ENCODE results near the gene ANO1. TPM values are rescaled to one million over a fixed set of nuclear protein-coding genes. Genes with fewer than 3 reads are reported as not detected.

The ANO1 gene
- polyA plus RNA-seq, 3 donors: 12.5 to 14.7 (median 12.7) TPM

- no peak for DNase-seq (ENCODE audit: low read depth in 3 of 3, low spot score in 2 of 3)
Measured at GRCh38 chr11:70111269-70112016, 33.3 kb downstream of the ANO1 start.

GRCh38 chr11:70112017-70112434 is 33.9 kb downstream of the ANO1 start:
- no peak for DNase-seq (ENCODE audit: low read depth in 3 of 3, low spot score in 2 of 3)

- DNase-seq (ENCODE audit: low read depth in 3 of 3, low spot score in 2 of 3): no peak
Measured at GRCh38 chr11:70113801-70114200, 35.7 kb downstream of the ANO1 start.

- DNase-seq (ENCODE audit: low read depth in 3 of 3, low spot score in 2 of 3): no peak
Measured at GRCh38 chr11:70115778-70116177, 37.7 kb downstream of the ANO1 start.

- DNase-seq (ENCODE audit: low read depth in 3 of 3, low spot score in 2 of 3): no peak
Measured at GRCh38 chr11:70116386-70117065, 38.4 kb downstream of the ANO1 start.

GRCh38 chr11:70117567-70118145 is 39.5 kb downstream of the ANO1 start:
- no peak for DNase-seq (ENCODE audit: low read depth in 3 of 3, low spot score in 2 of 3)

GRCh38 chr11:70118642-70119041 is 40.5 kb downstream of the ANO1 start:
- DNase-seq (ENCODE audit: low read depth in 3 of 3, low spot score in 2 of 3): no peak

GRCh38 chr11:70119502-70119901 is 41.4 kb downstream of the ANO1 start:
- DNase-seq (ENCODE audit: low read depth in 3 of 3, low spot score in 2 of 3): no peak

- no peak for DNase-seq (ENCODE audit: low read depth in 3 of 3, low spot score in 2 of 3)
Measured at GRCh38 chr11:70120674-70121073, 42.6 kb downstream of the ANO1 start.

GRCh38 chr11:70122490-70123198 is 44.5 kb downstream of the ANO1 start:
- DNase-seq (ENCODE audit: low read depth in 3 of 3, low spot score in 2 of 3): no peak

GRCh38 chr11:70123711-70124110 is 45.6 kb downstream of the ANO1 start:
- no peak for DNase-seq (ENCODE audit: low read depth in 3 of 3, low spot score in 2 of 3)

- DNase-seq (ENCODE audit: low read depth in 3 of 3, low spot score in 2 of 3): no peak
Measured at GRCh38 chr11:70124321-70125000, 46.3 kb downstream of the ANO1 start.

GRCh38 chr11:70126494-70126893 is 48.4 kb downstream of the ANO1 start:
- no peak for DNase-seq (ENCODE audit: low read depth in 3 of 3, low spot score in 2 of 3)

GRCh38 chr11:70127653-70128434 is 49.7 kb downstream of the ANO1 start:
- no peak for DNase-seq (ENCODE audit: low read depth in 3 of 3, low spot score in 2 of 3)

- no peak for DNase-seq (ENCODE audit: low read depth in 3 of 3, low spot score in 2 of 3)
Measured at GRCh38 chr11:70128435-70128906, 50.4 kb downstream of the ANO1 start.

GRCh38 chr11:70129051-70129592 is 51.0 kb downstream of the ANO1 start:
- no peak for DNase-seq (ENCODE audit: low read depth in 3 of 3, low spot score in 2 of 3)

GRCh38 chr11:70130636-70131035 is 52.5 kb downstream of the ANO1 start:
- no peak for DNase-seq (ENCODE audit: low read depth in 3 of 3, low spot score in 2 of 3)

GRCh38 chr11:70131606-70132190 is 53.6 kb downstream of the ANO1 start:
- no peak for DNase-seq (ENCODE audit: low read depth in 3 of 3, low spot score in 2 of 3)

GRCh38 chr11:70132641-70133040 is 54.5 kb downstream of the ANO1 start:
- no peak for DNase-seq (ENCODE audit: low read depth in 3 of 3, low spot score in 2 of 3)

Measured in right renal cortex interstitium (tissue), 3 donors.